Measurements from ENCODE around the gene ZNF611. TPM values are rescaled to one million over a fixed set of nuclear protein-coding genes. Genes with fewer than 3 reads are reported as not detected.
A peak's percentile ranks its signal among the peaks of the same experiment; 100 is the strongest.
"Not testable (repeated sequence)": the region's sequence is repeated elsewhere in the genome, so short reads cannot be mapped to it uniquely, and the experiment has no call there.

The ZNF611 gene
- total RNA-seq, 2 experiments from 2014 or later, result 10.6 to 23.8 TPM

- no peaks in the 10 kb centered on the region for H4K20me1 ChIP-seq (ENCODE audit: insufficient read depth, low read length)
- ChIA-PET POLR2A (no interaction called here), CTCF (ENCODE audit: unreplicated experiment) (no interaction called here)
- peaks cover 27% of the 10 kb centered on the region for H3K36me3 ChIP-seq (ENCODE audit: insufficient read depth, low read length)
- intact Hi-C loops (cut with micrococcal nuclease; ENCODE audit: unreplicated experiment), result no loop called here
- no peak overlapping the region for H3K4me3 ChIP-seq (ENCODE audit: low read depth, low read length, poor library complexity, severe bottlenecking)
- no TSS peak for BruUV-seq (replicated peaks)
- H3K9me3 ChIP-seq (ENCODE audit: low read length), result no peaks in the 10 kb centered on the region
- H3K79me2 ChIP-seq (ENCODE audit: insufficient read depth, low read depth, low read length), result peaks cover 35% of the 10 kb centered on the region
- peaks cover 21% of the 10 kb centered on the region for H3K4me1 ChIP-seq (ENCODE audit: insufficient read depth, low read length, poor library complexity, severe bottlenecking)
- H3K27ac ChIP-seq (ENCODE audit: low read depth, low read length, poor library complexity, severe bottlenecking), result no peak overlapping the region
- no peak overlapping the region for H2AFZ ChIP-seq (ENCODE audit: low read length)
- no peak for DNase-seq (ENCODE audit: low spot score)
- no peak for TF ChIP-seq CTCF (conservative IDR thresholded peaks at IDR 0.05; ENCODE audit: low read length)
- no peak for TF ChIP-seq EZH2phosphoT487 (IDR thresholded peaks at IDR 0.05; ENCODE audit: borderline replicate concordance, low read depth, low read length)
- peak overlapping the region; percentile 74 for H3K4me2 ChIP-seq (ENCODE audit: low read length)
- no peaks in the 10 kb centered on the region for H3K9me2 ChIP-seq (ENCODE audit: insufficient read depth, low read length)
These were observed 46.5 kb downstream of the ZNF611 start for GRCh38 chr19:52688335-52688734.

- Histone ChIP-seq H3K36me3 (ENCODE audit: insufficient read depth, low read length) (peaks cover 33% of the 10 kb centered on the region), H3K79me2 (ENCODE audit: insufficient read depth, low read depth, low read length) (peaks cover 35% of the 10 kb centered on the region), H3K4me2 (ENCODE audit: low read length) (no peak overlapping the region), H3K4me1 (ENCODE audit: insufficient read depth, low read length, poor library complexity, severe bottlenecking) (peaks cover 21% of the 10 kb centered on the region), H3K9me2 (ENCODE audit: insufficient read depth, low read length) (no peaks in the 10 kb centered on the region), H3K9me3 (ENCODE audit: low read length) (no peaks in the 10 kb centered on the region), H3K4me3 (ENCODE audit: low read depth, low read length, poor library complexity, severe bottlenecking) (no peak overlapping the region), H4K20me1 (ENCODE audit: insufficient read depth, low read length) (no peaks in the 10 kb centered on the region), H3K27ac (ENCODE audit: low read depth, low read length, poor library complexity, severe bottlenecking) (no peak overlapping the region), H2AFZ (ENCODE audit: low read length) (no peak overlapping the region)
- ChIA-PET CTCF (ENCODE audit: unreplicated experiment) (no interaction called here), POLR2A (no interaction called here)
- BruUV-seq (replicated peaks), result no TSS peak
- intact Hi-C loops (cut with micrococcal nuclease; ENCODE audit: unreplicated experiment), result no loop called here
- TF ChIP-seq EZH2phosphoT487 (IDR thresholded peaks at IDR 0.05; ENCODE audit: borderline replicate concordance, low read depth, low read length), result no peak
- no peak for TF ChIP-seq CTCF (conservative IDR thresholded peaks at IDR 0.05; ENCODE audit: low read length)
- DNase-seq (ENCODE audit: low spot score), result no peak
These were observed 47.2 kb downstream of the ZNF611 start for GRCh38 chr19:52687684-52688083.

GRCh38 chr19:52685811-52686210, 49.0 kb downstream of the ZNF611 start:
- ChIA-PET CTCF (ENCODE audit: unreplicated experiment) (no interaction called here), POLR2A (no interaction called here)
- Histone ChIP-seq H4K20me1 (ENCODE audit: insufficient read depth, low read length) (no peaks in the 10 kb centered on the region), H3K4me2 (ENCODE audit: low read length) (no peak overlapping the region), H3K9me3 (ENCODE audit: low read length) (no peaks in the 10 kb centered on the region), H3K36me3 (ENCODE audit: insufficient read depth, low read length) (peaks cover 47% of the 10 kb centered on the region), H2AFZ (ENCODE audit: low read length) (no peak overlapping the region), H3K4me3 (ENCODE audit: low read depth, low read length, poor library complexity, severe bottlenecking) (no peak overlapping the region), H3K27ac (ENCODE audit: low read depth, low read length, poor library complexity, severe bottlenecking) (no peak overlapping the region), H3K9me2 (ENCODE audit: insufficient read depth, low read length) (no peaks in the 10 kb centered on the region), H3K4me1 (ENCODE audit: insufficient read depth, low read length, poor library complexity, severe bottlenecking) (peaks cover 8% of the 10 kb centered on the region), H3K79me2 (ENCODE audit: insufficient read depth, low read depth, low read length) (peaks cover 35% of the 10 kb centered on the region)
- no peak for TF ChIP-seq CTCF (conservative IDR thresholded peaks at IDR 0.05; ENCODE audit: low read length)
- TF ChIP-seq EZH2phosphoT487 (IDR thresholded peaks at IDR 0.05; ENCODE audit: borderline replicate concordance, low read depth, low read length), result no peak
- no peak for DNase-seq (ENCODE audit: low spot score)
- no TSS peak for BruUV-seq (replicated peaks)
- intact Hi-C loops (cut with micrococcal nuclease; ENCODE audit: unreplicated experiment), result no loop called here

GRCh38 chr19:52681216-52681615, 53.6 kb downstream of the ZNF611 start:
- not testable (repeated sequence) for BruUV-seq (replicated peaks); H3K79me2 ChIP-seq (ENCODE audit: insufficient read depth, low read depth, low read length)

More at GRCh38 chr19:52681216-52681615, 53.6 kb downstream of the ZNF611 start:
- H3K4me2 ChIP-seq (ENCODE audit: low read length); DNase-seq (ENCODE audit: low spot score); intact Hi-C loops (cut with micrococcal nuclease; ENCODE audit: unreplicated experiment); H2AFZ ChIP-seq (ENCODE audit: low read length); CTCF ChIA-PET (ENCODE audit: unreplicated experiment); H3K9me2 ChIP-seq (ENCODE audit: insufficient read depth, low read length); H3K4me3 ChIP-seq (ENCODE audit: low read depth, low read length, poor library complexity, severe bottlenecking); H3K4me1 ChIP-seq (ENCODE audit: insufficient read depth, low read length, poor library complexity, severe bottlenecking); H3K9me3 ChIP-seq (ENCODE audit: low read length); H4K20me1 ChIP-seq (ENCODE audit: insufficient read depth, low read length); H3K27ac ChIP-seq (ENCODE audit: low read depth, low read length, poor library complexity, severe bottlenecking): not testable (repeated sequence)
- POLR2A ChIA-PET, result interaction anchor here (0.6 kb wide), 1 partner anchor 268 kb away, joined by 3 read pairs; no protein-coding TSS in a partner anchor
- H3K36me3 ChIP-seq (ENCODE audit: insufficient read depth, low read length), result peaks cover 63% of the 10 kb centered on the region
